H1 (cell line): ENCODE data around the gene ANAPC16.

Source experiments
- EP300 ChIP-seq, 2 experiments: IDR thresholded peaks; 1 replicate in 1 of 2; 2 replicates in 1 of 2; pipeline ENCODE4 v1.6.1; 2011 to 2012; ENCODE audit warnings: low read depth in 2 of 2, low read length in 2 of 2, mild to moderate bottlenecking in 2 of 2, borderline replicate concordance in 1 of 2, inconsistent platforms in 1 of 2, moderate library complexity in 1 of 2
- EZH2 ChIP-seq: fragments of 200-600 bp; sonication (generic); IDR thresholded peaks from 2 replicates; pipeline ENCODE4 v1.7.1; 2012; ENCODE audit warnings: low read depth, mild to moderate bottlenecking, moderate library complexity, low read length, inconsistent platforms; ENCODE audit not compliant: severe bottlenecking
- GABPA ChIP-seq: IDR thresholded peaks from 2 replicates; pipeline ENCODE4 v1.6.1; 2011; ENCODE audit warnings: mild to moderate bottlenecking, low read length, moderate library complexity, borderline replicate concordance; ENCODE audit not compliant: insufficient read depth
- JUND ChIP-seq: IDR thresholded peaks from 2 replicates; pipeline ENCODE4 v1.6.1; 2011; ENCODE audit warnings: mild to moderate bottlenecking, improper control_type of control experiment, low read length
- POU5F1 ChIP-seq: IDR thresholded peaks from 2 replicates; pipeline ENCODE4 v1.6.1; 2011; ENCODE audit warnings: low read depth, mild to moderate bottlenecking, low read length, moderate library complexity
- TF ChIP-seq, protein P1 (sequence below), 3 experiments: IDR thresholded peaks; 1 replicate in 2 of 3; 2 replicates in 1 of 3; pipeline versions ENCODE4 v1.5.1 to v1.6.1; 2011; ENCODE audit warnings: low read length in 3 of 3, mild to moderate bottlenecking in 3 of 3, inconsistent platforms in 2 of 3, low read depth in 1 of 3, moderate library complexity in 1 of 3; ENCODE audit not compliant: insufficient read depth in 1 of 3; ENCODE audit errors: control extremely low read depth in 1 of 3

DNA sequence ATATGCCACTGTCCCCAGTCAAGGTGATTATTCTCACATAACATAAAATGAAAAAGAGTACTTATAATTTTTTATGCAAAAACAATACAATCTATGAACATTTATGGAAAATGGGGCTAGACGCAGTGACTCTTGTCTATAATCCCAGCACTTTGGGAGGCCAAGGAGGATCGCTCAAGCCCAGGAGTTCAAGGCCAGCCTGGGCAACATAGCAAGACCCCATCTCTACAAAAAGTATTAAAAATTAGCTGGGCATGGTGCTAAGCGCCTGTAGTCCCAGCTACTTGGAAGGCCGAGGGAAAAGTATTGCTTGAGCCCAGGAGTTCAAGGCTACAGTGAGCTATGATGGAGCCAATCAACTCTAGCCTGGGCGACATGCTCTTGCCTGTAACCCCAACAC lies 14.5 kb upstream of the ANAPC16 start:
- TF ChIP-seq, protein P1, sequence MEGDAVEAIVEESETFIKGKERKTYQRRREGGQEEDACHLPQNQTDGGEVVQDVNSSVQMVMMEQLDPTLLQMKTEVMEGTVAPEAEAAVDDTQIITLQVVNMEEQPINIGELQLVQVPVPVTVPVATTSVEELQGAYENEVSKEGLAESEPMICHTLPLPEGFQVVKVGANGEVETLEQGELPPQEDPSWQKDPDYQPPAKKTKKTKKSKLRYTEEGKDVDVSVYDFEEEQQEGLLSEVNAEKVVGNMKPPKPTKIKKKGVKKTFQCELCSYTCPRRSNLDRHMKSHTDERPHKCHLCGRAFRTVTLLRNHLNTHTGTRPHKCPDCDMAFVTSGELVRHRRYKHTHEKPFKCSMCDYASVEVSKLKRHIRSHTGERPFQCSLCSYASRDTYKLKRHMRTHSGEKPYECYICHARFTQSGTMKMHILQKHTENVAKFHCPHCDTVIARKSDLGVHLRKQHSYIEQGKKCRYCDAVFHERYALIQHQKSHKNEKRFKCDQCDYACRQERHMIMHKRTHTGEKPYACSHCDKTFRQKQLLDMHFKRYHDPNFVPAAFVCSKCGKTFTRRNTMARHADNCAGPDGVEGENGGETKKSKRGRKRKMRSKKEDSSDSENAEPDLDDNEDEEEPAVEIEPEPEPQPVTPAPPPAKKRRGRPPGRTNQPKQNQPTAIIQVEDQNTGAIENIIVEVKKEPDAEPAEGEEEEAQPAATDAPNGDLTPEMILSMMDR (IDR thresholded peaks at IDR 0.05; ENCODE audit: control extremely low read depth in 1 of 3, insufficient read depth in 1 of 3, low read depth in 1 of 3, low read length in 3 of 3), result no peak
- TF ChIP-seq GABPA (no peak), JUND (no peak), EZH2 (no peak), EP300 (IDR thresholded peaks at IDR 0.05; ENCODE audit: borderline replicate concordance in 1 of 2, low read depth in 2 of 2, low read length in 2 of 2) (no peak), POU5F1 (no peak)
